ENCODE data around the gene NAGK.

GRCh38 chr2:71064110-71064611 lies 4.3 kb upstream of the NAGK start:
- TF ChIP-seq SNAI2 (CRISPR knock-in tag; IDR thresholded peaks at IDR 0.05): no peak
- TF ChIP-seq ZFP3 (CRISPR knock-in tag; IDR thresholded peaks at IDR 0.05): no peak
- TF ChIP-seq PATZ1 (CRISPR knock-in tag; IDR thresholded peaks at IDR 0.05; ENCODE audit: borderline replicate concordance): no peak
- no peak for TF ChIP-seq TOX (CRISPR knock-in tag; IDR thresholded peaks at IDR 0.05; ENCODE audit: borderline replicate concordance)
- no peak for TF ChIP-seq RARB (CRISPR knock-in tag; IDR thresholded peaks at IDR 0.05)
- no peak for TF ChIP-seq CREB5 (CRISPR knock-in tag; IDR thresholded peaks at IDR 0.05; ENCODE audit: low read depth)
- TF ChIP-seq TCF4 (CRISPR knock-in tag; IDR thresholded peaks at IDR 0.05; ENCODE audit: borderline replicate concordance): no peak
- no peak for TF ChIP-seq ISL1 (CRISPR knock-in tag; IDR thresholded peaks at IDR 0.05)
- TF ChIP-seq ARNTL (CRISPR knock-in tag; IDR thresholded peaks at IDR 0.05; ENCODE audit: borderline replicate concordance, low read depth): no peak
- TF ChIP-seq, protein P1, sequence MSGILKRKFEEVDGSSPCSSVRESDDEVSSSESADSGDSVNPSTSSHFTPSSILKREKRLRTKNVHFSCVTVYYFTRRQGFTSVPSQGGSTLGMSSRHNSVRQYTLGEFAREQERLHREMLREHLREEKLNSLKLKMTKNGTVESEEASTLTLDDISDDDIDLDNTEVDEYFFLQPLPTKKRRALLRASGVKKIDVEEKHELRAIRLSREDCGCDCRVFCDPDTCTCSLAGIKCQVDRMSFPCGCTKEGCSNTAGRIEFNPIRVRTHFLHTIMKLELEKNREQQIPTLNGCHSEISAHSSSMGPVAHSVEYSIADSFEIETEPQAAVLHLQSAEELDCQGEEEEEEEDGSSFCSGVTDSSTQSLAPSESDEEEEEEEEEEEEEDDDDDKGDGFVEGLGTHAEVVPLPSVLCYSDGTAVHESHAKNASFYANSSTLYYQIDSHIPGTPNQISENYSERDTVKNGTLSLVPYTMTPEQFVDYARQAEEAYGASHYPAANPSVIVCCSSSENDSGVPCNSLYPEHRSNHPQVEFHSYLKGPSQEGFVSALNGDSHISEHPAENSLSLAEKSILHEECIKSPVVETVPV (CRISPR knock-in tag; IDR thresholded peaks at IDR 0.05): no peak
- no peak for TF ChIP-seq ESRRG (CRISPR knock-in tag; IDR thresholded peaks at IDR 0.05)
- no peak for TF ChIP-seq ZC3H10 (CRISPR knock-in tag; IDR thresholded peaks at IDR 0.05)

Data from SK-N-SH treated with all-trans-retinoic acid at 6 μM for 48 hours (cell line).